HFF-Myc (cell line): ENCODE measurements around the gene CPZ.

ENCODE experiments used
- DNase-seq: peaks from one replicate; pipeline ENCODE4 v3.0.0-alpha.2; 2011; ENCODE audit warnings: low read depth; ENCODE audit errors: extremely low read depth
- H3K4me3 ChIP-seq: replicated peaks from 2 replicates; pipeline ENCODE4 v1.5.1; 2011; ENCODE audit warnings: low read depth, mild to moderate bottlenecking, control low read depth, low read length
- TF ChIP-seq, protein P1 (sequence below): IDR thresholded peaks from 2 replicates; pipeline ENCODE4 v1.5.1; 2012; ENCODE audit warnings: mild to moderate bottlenecking, low read depth, low read length, control low read depth; ENCODE audit errors: missing control alignments

CPZ gene

DNA sequence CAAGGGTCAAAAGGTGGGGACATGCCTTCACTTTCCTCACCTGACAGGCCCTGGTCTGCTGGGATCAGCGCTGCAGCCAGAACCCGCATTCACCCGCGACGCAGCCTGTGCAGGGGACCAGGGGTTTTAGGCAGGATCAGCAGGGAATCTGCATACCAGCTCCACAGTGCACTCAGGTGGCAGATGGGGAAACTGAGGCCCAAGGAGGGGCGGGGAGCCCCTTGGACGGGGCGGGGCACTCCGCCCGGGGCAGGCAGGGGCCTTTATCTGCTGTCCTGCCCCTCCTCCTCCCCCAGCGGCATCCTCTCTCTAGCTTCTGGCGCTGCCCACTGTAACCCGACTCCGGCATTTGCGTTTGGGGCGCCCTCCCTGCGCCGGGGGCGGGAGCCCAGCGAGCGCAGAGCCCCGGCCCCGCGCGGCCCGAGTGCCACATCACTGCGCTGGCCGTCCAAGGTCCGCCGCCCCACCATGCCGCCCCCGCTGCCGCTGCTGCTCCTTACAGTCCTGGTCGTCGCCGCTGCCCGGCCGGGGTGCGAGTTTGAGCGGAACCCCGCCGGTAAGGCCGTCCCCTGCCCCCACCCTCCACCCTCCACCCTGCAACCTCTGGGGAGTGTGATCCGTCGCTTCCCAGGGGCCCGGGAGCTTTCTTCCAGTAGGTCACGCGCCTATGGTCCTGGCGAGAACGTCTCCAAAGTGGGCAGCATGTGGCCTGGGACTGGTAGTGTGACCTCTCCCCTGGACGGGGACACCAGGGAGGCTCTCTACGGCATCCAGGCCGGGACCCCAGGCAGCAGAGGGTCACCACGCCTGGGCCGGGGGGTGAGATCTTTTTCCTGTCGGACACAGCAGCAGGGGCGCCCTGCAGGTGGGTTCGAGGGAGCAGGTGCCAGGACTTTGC is at the start of gene CPZ:
Gene CPZ, plus strand, starts transcription at position 400 of the 898 bp plus-strand sequence. Its CDS starts 69 bp downstream, at position 469.
- TF ChIP-seq, protein P1, sequence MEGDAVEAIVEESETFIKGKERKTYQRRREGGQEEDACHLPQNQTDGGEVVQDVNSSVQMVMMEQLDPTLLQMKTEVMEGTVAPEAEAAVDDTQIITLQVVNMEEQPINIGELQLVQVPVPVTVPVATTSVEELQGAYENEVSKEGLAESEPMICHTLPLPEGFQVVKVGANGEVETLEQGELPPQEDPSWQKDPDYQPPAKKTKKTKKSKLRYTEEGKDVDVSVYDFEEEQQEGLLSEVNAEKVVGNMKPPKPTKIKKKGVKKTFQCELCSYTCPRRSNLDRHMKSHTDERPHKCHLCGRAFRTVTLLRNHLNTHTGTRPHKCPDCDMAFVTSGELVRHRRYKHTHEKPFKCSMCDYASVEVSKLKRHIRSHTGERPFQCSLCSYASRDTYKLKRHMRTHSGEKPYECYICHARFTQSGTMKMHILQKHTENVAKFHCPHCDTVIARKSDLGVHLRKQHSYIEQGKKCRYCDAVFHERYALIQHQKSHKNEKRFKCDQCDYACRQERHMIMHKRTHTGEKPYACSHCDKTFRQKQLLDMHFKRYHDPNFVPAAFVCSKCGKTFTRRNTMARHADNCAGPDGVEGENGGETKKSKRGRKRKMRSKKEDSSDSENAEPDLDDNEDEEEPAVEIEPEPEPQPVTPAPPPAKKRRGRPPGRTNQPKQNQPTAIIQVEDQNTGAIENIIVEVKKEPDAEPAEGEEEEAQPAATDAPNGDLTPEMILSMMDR, result no peak
- H3K4me3 ChIP-seq, result peak within 1 kb of the TSS; percentile 41
- no peak for DNase-seq

DNA sequence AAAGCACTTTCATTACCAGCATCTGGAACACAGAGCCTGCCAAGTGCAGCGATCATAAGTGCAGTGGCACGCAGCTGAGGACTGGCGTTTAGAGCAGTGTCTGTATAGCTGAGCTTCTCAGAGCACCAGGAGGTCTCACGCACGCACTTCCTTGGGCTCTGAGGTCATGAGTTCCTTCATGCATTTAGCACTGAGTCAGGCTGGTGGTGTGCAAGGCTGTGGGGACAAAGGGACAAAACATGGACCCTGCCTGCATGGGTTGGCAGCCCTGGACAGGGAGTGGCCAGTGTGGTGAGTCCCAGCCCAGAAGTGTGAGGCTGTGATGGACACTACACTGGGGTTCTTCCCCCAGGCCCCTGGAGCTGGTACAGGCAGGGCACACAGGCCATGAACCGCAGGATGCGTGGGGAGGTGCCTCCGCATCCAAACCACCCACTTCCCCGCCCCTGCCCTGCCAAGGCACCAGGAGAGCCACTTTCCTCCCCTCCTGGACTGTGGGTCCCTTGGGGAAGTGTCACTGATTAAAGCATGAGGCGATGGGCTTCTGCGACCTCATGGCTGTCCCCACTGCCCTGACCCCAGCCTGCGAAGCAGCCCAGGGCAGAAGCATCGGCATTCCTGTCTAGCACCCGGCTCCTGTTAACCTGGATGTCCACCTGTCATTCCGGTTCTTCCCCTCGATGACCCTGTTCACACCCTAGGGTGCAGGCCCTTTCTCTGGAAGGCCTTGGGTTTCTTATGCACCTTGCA is 49.6 kb upstream of the CPZ start:
- no peak for DNase-seq
- TF ChIP-seq, protein P1, result no peak
- H3K4me3 ChIP-seq, result no peak overlapping the region

DNA sequence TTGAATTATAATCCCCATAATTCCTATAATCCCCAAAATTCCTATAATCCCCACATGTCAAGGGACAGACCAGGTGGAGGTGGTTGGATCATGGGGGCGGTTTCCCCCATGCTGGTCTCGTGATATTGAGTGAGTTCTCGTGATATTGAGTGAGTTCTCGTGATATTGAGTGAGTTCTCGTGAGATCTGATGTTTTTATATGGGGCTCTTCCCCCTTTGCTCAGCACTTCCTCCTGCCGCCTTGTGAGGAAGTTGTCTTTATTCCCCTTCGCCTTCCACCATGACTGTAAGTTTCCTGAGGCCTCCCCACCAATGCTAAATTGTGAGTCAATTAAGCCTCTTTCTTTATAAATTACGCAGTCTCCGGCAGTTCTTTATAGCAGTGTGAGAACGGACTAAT is 48.9 kb upstream of the CPZ start:
- no peak for DNase-seq
- H3K4me3 ChIP-seq, result no peak overlapping the region
- TF ChIP-seq, protein P1, result no peak

DNA sequence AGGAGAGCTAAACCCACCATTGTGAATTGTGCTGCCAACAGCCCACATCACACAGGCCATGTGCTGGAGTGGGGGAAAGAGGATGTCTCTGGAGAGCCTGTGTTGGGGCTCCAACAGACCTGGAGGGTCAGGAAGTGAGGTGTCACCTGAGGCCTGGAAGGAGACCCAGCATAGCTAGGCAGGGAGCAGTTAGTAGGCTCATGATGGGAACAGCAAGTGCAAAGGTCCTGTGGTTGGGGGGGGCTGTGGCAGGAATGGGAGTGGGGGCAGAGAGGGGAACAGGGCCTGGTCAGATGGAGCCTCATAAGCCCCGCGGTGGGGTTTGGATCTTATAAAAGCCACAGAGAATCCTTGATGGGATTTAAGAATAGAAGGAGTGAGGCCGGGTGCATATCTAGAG is 48.3 kb upstream of the CPZ start:
- H3K4me3 ChIP-seq, result no peak overlapping the region
- DNase-seq, result no peak
- TF ChIP-seq, protein P1, result no peak

DNA sequence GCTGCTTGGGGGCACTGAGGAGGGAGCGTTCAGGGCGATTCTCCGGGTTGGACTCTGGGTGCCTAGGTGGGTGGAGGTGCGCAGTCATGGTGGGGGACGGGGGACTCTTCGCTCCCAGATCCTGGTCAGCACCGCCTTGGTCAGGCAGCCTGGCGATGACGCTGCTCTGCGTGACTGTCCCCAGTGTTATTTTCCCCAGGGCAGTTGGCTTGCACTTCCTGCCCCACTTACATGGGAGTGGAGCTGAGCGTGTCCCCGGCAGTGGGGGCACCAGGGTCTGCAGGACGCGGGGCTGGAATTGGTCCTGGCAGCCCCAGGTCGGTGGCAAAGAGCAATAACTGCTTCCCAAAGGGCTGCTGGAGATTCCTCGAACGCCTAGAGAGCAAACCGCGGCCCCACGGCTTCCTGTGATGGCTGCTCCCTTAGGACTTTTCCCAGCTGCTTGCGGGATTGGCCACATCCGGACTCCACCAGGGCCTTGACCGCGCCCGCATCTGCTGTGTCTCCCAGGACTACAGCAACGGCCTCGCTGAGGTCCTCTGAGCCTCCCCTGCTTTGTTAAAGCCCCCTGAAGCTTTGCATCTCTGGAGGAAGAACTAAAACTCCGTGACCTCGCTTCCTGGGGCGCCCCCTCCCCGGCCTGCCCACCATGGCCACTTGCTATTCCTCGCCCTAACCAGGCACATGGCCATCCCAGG is 47.7 kb upstream of the CPZ start:
- no peak overlapping the region for H3K4me3 ChIP-seq
- TF ChIP-seq, protein P1, result no peak
- DNase-seq, result no peak

DNA sequence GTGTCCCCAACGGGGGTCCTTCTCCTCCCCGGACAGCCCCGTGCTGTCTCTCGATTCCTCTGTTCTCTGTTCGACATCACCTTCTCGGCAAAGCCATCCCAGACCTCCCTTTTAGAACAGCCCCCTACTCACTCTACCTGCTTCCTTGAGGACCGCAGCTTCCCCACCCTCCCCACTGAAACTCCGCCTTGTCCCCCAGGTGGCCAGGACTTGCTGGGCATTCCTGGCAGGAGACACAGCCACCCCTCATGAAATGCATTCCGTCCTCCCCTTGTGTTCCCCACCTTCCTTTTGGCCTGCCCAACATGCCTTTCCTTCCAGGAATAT is 47.2 kb upstream of the CPZ start:
- DNase-seq, result no peak
- TF ChIP-seq, protein P1, result no peak
- no peak overlapping the region for H3K4me3 ChIP-seq
